ENCODE data around the gene PHF10. TPM values are rescaled to one million over a fixed set of nuclear protein-coding genes. Genes with fewer than 3 reads are reported as not detected.
A peak's percentile ranks its signal among the peaks of the same experiment; 100 is the strongest.

PHF10 gene
- total RNA-seq, 2 experiments from 2014 or later: 79.1 to 79.7 TPM

- intact Hi-C loops (cut with micrococcal nuclease): no loop called here
- ChIA-PET CTCF (interaction anchor here (1.3 to 6.3 kb wide), 3 partner anchors 10 to 71 kb away, joined by 4 to 34 read pairs (median 17); partner anchors contain the start of genes C6orf120 and WDR27), POLR2A (interaction anchor here (0.9 to 3.0 kb wide), 3 partner anchors 12 to 17 kb away, joined by 3 to 18 read pairs (median 4); partner anchors contain the start of genes C6orf120 and WDR27)
- Mint-ChIP-seq H3K27ac (peak overlapping the region; percentile 28), H3K36me3 (ENCODE audit: low read depth) (peaks cover 48% of the 10 kb centered on the region), H3K4me1 (ENCODE audit: low read depth) (peaks cover 33% of the 10 kb centered on the region), H3K27me3 (no peaks in the 10 kb centered on the region), H3K9me3 (no peaks in the 10 kb centered on the region), H3K4me3 (no peak overlapping the region)
- ATAC-seq (no peak), DNase-seq (no peak)
- no peak for TF ChIP-seq CTCF (IDR thresholded peaks at IDR 0.05)
Measured at GRCh38 chr6:169719117-169719516, 5.2 kb downstream of the PHF10 start.

DNA sequence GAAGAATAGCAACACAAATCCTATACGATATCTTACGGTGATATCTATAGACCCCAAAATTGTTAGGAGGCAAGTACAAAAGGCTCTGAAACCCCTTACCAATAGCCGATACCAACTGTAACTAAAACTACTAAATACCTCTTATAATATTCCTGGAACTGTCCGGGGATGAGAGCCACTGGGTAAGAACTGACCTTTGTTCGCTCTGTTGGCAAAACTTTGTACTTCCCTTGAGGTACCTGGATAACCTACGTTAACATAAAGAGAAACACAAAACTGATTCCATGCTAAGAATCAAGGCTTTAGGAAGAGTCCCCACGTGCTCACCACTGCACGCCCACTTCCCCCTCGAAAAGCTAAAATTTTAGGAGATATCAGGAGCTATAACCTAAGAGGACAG lies 9.7 kb downstream of the PHF10 start:
- no peak for TF ChIP-seq CTCF (IDR thresholded peaks at IDR 0.05)
- DNase-seq: no peak
- ChIA-PET CTCF (no interaction called here), POLR2A (interaction anchor here (2.1 to 3.0 kb wide), 2 partner anchors 9 to 12 kb away, joined by 8 to 20 read pairs; partner anchors contain the start of genes C6orf120, PHF10 and WDR27)
- H3K4me3 Mint-ChIP-seq: no peak overlapping the region
- intact Hi-C loops (cut with micrococcal nuclease): no loop called here
- no peaks in the 10 kb centered on the region for H3K9me3 Mint-ChIP-seq
- no peaks in the 10 kb centered on the region for H3K27me3 Mint-ChIP-seq
- no peak overlapping the region for H3K27ac Mint-ChIP-seq
- ATAC-seq: no peak
- peaks cover 60% of the 10 kb centered on the region for H3K36me3 Mint-ChIP-seq (ENCODE audit: low read depth)
- H3K4me1 Mint-ChIP-seq (ENCODE audit: low read depth): peaks cover 18% of the 10 kb centered on the region

DNA sequence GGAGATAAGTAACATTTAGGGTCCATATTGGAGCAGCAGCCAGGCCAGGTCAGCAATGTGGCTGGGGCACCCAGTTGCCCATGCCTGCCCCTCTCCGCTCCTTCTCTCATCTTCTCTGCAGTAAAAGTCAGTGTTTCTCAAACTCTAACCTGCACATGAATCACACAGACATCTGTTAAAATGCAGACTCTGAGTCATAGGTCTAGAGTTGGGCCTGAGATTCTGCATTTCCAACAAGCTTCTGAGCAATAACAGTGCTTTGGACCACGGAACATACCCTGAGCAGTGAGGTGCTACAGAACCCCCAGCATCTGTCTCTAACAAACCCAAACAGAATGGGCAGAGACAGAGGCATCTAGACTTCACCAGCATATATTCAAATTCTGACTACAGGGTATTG lies 10.1 kb downstream of the PHF10 start:
- no peak for TF ChIP-seq CTCF (IDR thresholded peaks at IDR 0.05)
- Mint-ChIP-seq H3K9me3 (no peaks in the 10 kb centered on the region), H3K4me3 (no peak overlapping the region), H3K27me3 (no peaks in the 10 kb centered on the region), H3K27ac (no peak overlapping the region), H3K4me1 (ENCODE audit: low read depth) (peaks cover 18% of the 10 kb centered on the region), H3K36me3 (ENCODE audit: low read depth) (peaks cover 55% of the 10 kb centered on the region)
- ChIA-PET POLR2A (interaction anchor here (2.1 to 3.0 kb wide), 2 partner anchors 10 to 12 kb away, joined by 8 to 20 read pairs; partner anchors contain the start of genes C6orf120, PHF10 and WDR27), CTCF (no interaction called here)
- ATAC-seq: no peak
- intact Hi-C loops (cut with micrococcal nuclease): no loop called here
- no peak for DNase-seq

- CTCF ChIA-PET: interaction anchor here (0.9 to 3.6 kb wide), 4 partner anchors 9 to 844 kb away, joined by 3 to 34 read pairs (median 6); partner anchors contain the start of genes C6orf120, TBP and WDR27
- Mint-ChIP-seq H3K4me1 (ENCODE audit: low read depth) (peaks cover 37% of the 10 kb centered on the region), H3K36me3 (ENCODE audit: low read depth) (peaks cover 46% of the 10 kb centered on the region), H3K27me3 (no peaks in the 10 kb centered on the region), H3K9me3 (no peaks in the 10 kb centered on the region), H3K4me3 (no peak overlapping the region), H3K27ac (peak overlapping the region; percentile 51)
- POLR2A ChIA-PET: interaction anchor here (0.9 to 4.6 kb wide), 3 partner anchors 8 to 15 kb away, joined by 3 to 28 read pairs (median 5); partner anchors contain the start of genes C6orf120, PHF10 and WDR27
- intact Hi-C loops (cut with micrococcal nuclease): no loop called here
- DNase-seq: no peak
- TF ChIP-seq CTCF (IDR thresholded peaks at IDR 0.05): no peak
- no peak for ATAC-seq
Measured at GRCh38 chr6:169710009-169710408, 14.3 kb downstream of the PHF10 start.

DNA sequence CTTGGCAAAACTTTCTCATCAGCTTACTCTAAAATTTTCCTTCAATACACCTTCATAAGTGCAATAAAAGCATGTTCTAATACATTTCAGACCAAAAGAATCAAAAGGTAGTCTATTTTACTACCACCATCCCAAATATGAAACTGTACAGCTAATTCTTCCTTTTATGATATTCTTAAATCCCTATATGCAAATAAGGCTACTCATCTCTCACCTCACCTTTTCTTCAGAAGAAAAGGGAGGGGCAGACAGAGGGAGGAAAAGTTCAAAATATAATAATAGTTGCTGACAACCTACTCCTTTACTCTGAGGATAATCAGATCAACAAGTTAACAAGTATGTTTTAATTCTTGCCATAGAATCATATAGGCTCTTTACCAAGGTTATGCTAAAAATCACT lies 15.0 kb downstream of the PHF10 start:
- peaks cover 43% of the 10 kb centered on the region for H3K36me3 Mint-ChIP-seq (ENCODE audit: low read depth)
- H3K4me1 Mint-ChIP-seq (ENCODE audit: low read depth): peaks cover 40% of the 10 kb centered on the region
- H3K9me3 Mint-ChIP-seq: no peaks in the 10 kb centered on the region
- H3K27me3 Mint-ChIP-seq: no peaks in the 10 kb centered on the region
- DNase-seq: no peak
- H3K27ac Mint-ChIP-seq: peak overlapping the region; percentile 51
- no peak overlapping the region for H3K4me3 Mint-ChIP-seq
- TF ChIP-seq CTCF (IDR thresholded peaks at IDR 0.05): no peak
- ATAC-seq: peak; percentile 39
- ChIA-PET CTCF (interaction anchor here (0.7 to 3.6 kb wide), 5 partner anchors 8 to 80 kb away, joined by 3 to 34 read pairs (median 3); partner anchors contain the start of genes C6orf120, DYNLT2, ERMARD and WDR27), POLR2A (interaction anchor here (0.9 to 4.6 kb wide), 3 partner anchors 7 to 16 kb away, joined by 3 to 28 read pairs (median 5); partner anchors contain the start of genes C6orf120, PHF10 and WDR27)
- intact Hi-C loops (cut with micrococcal nuclease): no loop called here
